ENCODE data around the gene KRTAP2-2. TPM values are rescaled to one million over a fixed set of nuclear protein-coding genes. Genes with fewer than 3 reads are reported as not detected.
"Not testable (repeated sequence)": the region's sequence is repeated elsewhere in the genome, so short reads cannot be mapped to it uniquely, and the experiment has no call there.

KRTAP2-2 gene
- total RNA-seq, 2 donors from 2014 or later, result not detected

DNA sequence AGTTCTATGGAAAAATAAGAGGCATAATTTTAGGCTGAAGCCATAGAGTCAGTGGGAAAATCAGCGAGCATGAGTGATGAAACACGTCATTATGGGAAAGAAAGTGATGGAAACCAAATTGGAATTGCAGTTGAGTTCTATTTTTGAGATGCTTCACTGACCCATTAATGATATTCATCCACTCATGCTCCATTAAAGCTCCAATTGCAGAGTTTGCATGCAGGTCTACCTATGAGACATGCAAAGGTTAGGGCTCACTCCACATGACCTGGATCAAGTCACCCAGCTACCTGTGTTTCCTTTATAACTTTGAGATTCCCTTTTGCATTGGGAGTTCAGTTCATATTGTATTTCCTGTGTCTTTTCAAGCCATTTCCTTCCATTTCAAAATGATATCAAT is 18.6 kb upstream of the KRTAP2-2 start:
- Histone ChIP-seq H3K27ac (no peak overlapping the region), H3K36me3 (no peaks in the 10 kb centered on the region), H3K9me3 (no peaks in the 10 kb centered on the region), H3K9ac (ENCODE audit: low read depth in 2 of 2, low read length in 2 of 2) (no peak overlapping the region), H3K27me3 (no peaks in the 10 kb centered on the region), H3K4me3 (no peak overlapping the region), H3K4me1 (no peaks in the 10 kb centered on the region)
- DNase-seq, result no peak
- intact Hi-C loops (cut with DNase I), result no loop called here
- TF ChIP-seq, protein P1, sequence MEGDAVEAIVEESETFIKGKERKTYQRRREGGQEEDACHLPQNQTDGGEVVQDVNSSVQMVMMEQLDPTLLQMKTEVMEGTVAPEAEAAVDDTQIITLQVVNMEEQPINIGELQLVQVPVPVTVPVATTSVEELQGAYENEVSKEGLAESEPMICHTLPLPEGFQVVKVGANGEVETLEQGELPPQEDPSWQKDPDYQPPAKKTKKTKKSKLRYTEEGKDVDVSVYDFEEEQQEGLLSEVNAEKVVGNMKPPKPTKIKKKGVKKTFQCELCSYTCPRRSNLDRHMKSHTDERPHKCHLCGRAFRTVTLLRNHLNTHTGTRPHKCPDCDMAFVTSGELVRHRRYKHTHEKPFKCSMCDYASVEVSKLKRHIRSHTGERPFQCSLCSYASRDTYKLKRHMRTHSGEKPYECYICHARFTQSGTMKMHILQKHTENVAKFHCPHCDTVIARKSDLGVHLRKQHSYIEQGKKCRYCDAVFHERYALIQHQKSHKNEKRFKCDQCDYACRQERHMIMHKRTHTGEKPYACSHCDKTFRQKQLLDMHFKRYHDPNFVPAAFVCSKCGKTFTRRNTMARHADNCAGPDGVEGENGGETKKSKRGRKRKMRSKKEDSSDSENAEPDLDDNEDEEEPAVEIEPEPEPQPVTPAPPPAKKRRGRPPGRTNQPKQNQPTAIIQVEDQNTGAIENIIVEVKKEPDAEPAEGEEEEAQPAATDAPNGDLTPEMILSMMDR (IDR thresholded peaks at IDR 0.05), result no peak

DNA sequence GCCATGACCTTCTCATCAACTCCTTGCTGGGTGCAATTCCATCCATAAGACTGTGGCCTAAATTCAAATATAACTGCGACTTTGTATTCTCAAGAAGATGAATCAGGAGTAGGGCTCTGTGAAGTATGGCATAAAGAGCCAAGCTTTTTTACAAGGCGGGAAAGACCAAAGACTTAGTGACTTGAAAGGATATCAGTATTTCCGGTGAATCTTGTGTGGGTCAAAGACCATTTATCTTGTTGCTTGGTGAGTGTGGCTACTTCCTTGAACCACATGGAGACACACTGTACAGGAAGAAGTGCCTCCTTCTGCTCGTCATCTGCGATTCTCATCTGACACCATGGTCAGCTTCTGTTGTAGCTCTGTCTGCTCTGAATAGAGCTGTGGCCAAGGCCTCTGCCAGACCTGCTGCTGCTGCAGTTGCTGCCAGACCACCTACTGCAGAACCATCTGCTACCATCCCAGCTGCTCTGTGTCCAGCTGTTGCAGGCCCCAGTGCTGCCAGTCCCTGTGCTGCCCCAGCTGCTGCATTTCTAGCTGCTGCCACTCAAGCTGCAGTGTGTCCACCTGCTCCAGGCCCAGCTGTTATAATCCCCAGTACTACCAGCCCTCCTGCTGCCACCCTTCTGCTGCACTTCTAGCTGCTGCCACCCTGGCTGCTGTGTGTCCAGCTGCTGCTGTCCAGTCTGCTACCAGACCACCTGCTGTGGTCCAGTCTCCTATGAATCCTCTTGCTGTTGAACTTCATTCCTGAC is 16.8 kb upstream of the KRTAP2-2 start:
- intact Hi-C loops (cut with DNase I), result no loop called here
- H3K9me3 ChIP-seq, result no peaks in the 10 kb centered on the region
- H3K27ac ChIP-seq, result no peak overlapping the region
- no peak overlapping the region for H3K9ac ChIP-seq (ENCODE audit: low read depth in 2 of 2, low read length in 2 of 2)
- H3K4me1 ChIP-seq, result no peaks in the 10 kb centered on the region
- no peaks in the 10 kb centered on the region for H3K36me3 ChIP-seq
- no peaks in the 10 kb centered on the region for H3K27me3 ChIP-seq
- TF ChIP-seq, protein P1 (IDR thresholded peaks at IDR 0.05), result no peak
- DNase-seq, result no peak
- no peak overlapping the region for H3K4me3 ChIP-seq

DNA sequence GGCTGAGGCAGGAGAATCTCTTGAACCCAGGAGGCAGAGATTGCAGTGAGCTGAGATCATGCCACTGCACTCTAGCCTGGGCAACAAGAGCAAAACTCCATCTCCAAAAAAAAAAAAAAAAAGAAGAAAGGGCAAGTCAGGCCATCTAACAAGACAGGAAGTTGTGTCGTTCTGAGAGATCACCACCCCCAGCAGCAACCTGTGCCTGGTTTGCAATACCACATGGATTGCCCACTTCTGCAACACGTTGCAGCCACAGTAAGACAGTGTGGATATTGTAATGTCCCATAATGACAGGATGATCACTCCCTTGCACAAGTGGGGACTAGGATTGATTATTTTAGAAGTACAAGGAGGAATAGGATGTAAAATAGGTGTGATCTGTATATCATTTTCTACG is 14.0 kb upstream of the KRTAP2-2 start:
- intact Hi-C loops (cut with DNase I), result no loop called here
- TF ChIP-seq, protein P1 (IDR thresholded peaks at IDR 0.05), result no peak
- Histone ChIP-seq H3K4me1 (no peaks in the 10 kb centered on the region), H3K36me3 (no peaks in the 10 kb centered on the region), H3K27ac (no peak overlapping the region), H3K4me3 (no peak overlapping the region), H3K27me3 (no peaks in the 10 kb centered on the region), H3K9me3 (no peaks in the 10 kb centered on the region), H3K9ac (ENCODE audit: low read depth in 2 of 2, low read length in 2 of 2) (no peak overlapping the region)
- DNase-seq, result no peak

DNA sequence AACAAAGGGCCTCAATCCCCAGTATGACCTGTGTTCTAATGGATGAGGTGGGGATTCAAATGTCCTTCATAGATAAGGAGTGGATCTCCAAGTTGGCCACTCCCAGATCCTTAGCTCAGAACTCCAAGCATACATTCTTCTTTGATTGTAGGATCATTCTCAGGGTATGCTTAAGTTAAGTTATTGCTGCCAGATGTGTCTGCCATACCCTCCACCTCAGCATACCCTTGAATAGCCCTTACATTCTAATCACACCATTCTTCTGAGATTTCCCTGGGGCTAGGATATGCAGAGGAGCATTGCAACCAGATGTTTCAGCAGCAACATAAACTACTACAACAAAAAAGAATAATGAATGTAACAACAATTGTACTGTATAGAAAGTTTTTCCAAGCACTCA is 12.3 kb upstream of the KRTAP2-2 start:
- Histone ChIP-seq H3K36me3 (no peaks in the 10 kb centered on the region), H3K27me3 (no peaks in the 10 kb centered on the region), H3K4me3 (no peak overlapping the region), H3K9me3 (no peaks in the 10 kb centered on the region), H3K9ac (ENCODE audit: low read depth in 2 of 2, low read length in 2 of 2) (no peak overlapping the region), H3K27ac (no peak overlapping the region), H3K4me1 (no peaks in the 10 kb centered on the region)
- DNase-seq, result no peak
- intact Hi-C loops (cut with DNase I), result no loop called here
- TF ChIP-seq, protein P1 (IDR thresholded peaks at IDR 0.05), result no peak

DNA sequence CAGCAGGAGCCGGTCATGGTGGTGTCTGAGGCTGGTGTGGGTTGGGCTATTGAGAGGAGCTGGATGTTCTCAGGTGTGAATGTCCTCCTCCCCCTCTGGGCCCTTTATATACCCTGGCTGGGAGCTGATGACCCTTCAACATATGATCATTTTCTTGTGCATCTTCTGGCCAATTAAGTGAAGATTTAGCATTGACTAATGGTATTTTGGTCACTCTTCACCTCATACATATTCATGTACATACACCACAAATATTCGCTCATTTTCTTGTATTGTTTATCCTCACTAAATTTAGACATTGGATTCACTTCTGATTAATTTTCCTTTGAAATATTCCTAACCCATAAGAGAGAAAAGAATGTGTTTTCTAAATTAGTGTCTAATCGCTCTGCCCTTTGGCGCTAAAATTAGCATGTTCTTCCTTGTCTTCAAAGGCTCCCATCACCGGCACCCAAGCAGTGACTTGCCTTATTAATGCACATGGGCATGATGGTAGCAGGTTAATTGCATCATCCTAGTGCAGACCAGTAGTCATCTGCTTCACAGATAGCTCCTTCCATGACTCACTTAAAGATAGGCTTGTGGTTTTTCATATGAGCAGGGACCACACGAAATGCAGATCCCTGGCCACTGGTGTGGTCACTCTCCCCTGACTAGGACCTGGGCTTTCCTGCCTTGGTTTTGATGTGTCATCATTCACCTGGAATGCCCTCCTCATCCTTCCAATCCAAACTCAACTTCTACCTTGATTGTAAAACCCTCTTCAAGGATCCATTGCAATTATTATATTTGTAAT is 11.0 kb upstream of the KRTAP2-2 start, which contains the start of gene KRTAP2-4:
Gene KRTAP2-4, minus strand, starts transcription at position 51 of the 796 bp plus-strand sequence. Its CDS starts 34 bp downstream, at position 17.
- Histone ChIP-seq H3K4me1 (no peaks in the 10 kb centered on the region), H3K27ac (no peak within 1 kb of the TSS), H3K4me3 (no peak within 1 kb of the TSS), H3K27me3 (no peaks in the 10 kb centered on the region), H3K9ac (ENCODE audit: low read depth in 2 of 2, low read length in 2 of 2) (no peak within 1 kb of the TSS), H3K9me3 (no peaks in the 10 kb centered on the region), H3K36me3 (no peaks in the 10 kb centered on the region)
- intact Hi-C loops (cut with DNase I), result no loop called here
- TF ChIP-seq, protein P1 (IDR thresholded peaks at IDR 0.05), result no peak
- DNase-seq, result no peak

DNA sequence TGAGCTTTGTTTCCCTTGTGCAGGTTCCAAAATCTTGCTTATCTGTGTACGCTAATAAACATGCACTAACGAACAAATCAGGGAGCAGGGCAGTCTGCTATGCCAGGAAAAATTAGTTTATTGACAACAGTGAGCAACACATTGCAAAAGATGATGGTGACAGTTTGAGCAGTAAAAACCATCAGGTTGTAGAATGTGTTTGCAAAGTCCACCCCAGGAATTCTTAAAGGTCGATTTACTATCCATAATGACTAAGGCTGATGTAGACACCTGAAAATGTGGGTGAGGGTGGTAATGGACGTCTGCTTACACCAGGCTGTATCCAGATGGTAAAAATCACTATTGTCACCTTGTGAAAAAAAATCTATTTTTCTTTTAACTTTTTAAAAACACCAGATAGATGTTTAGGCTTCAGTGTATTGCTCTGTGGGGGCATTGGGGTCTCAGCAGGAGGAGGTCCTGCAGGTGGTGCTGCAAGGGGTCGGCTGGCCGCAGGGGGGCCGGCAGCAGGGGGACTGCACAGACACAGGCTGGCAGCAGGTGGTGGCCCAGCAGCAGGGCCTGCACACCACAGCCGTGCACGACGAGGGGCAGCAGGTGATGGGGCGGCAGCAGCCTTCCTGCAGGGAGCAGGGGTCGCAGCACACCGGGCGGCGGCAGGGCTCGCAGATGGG is 10.1 kb upstream of the KRTAP2-2 start:
- H3K4me1 ChIP-seq; H3K36me3 ChIP-seq; intact Hi-C loops (cut with DNase I); DNase-seq; H3K27me3 ChIP-seq; H3K9me3 ChIP-seq; H3K27ac ChIP-seq; H3K9ac ChIP-seq (ENCODE audit: low read depth in 2 of 2, low read length in 2 of 2); H3K4me3 ChIP-seq: not testable (repeated sequence)

All from colonic mucosa (tissue), 4 donors.